Aortic smooth muscle cell (primary cell): Measurements from ENCODE around the gene EMILIN3. TPM values are rescaled to one million over a fixed set of nuclear protein-coding genes. Genes with fewer than 3 reads are reported as not detected.

ENCODE experiments used
- total RNA-seq: library from RNA; depleted of rRNA; stranded (reverse); fragments of >200 nt; gene quantifications from 2 replicates; pipeline ENCODE4 v1.2.3, GENCODE V29; 2014

EMILIN3 gene, protein sequence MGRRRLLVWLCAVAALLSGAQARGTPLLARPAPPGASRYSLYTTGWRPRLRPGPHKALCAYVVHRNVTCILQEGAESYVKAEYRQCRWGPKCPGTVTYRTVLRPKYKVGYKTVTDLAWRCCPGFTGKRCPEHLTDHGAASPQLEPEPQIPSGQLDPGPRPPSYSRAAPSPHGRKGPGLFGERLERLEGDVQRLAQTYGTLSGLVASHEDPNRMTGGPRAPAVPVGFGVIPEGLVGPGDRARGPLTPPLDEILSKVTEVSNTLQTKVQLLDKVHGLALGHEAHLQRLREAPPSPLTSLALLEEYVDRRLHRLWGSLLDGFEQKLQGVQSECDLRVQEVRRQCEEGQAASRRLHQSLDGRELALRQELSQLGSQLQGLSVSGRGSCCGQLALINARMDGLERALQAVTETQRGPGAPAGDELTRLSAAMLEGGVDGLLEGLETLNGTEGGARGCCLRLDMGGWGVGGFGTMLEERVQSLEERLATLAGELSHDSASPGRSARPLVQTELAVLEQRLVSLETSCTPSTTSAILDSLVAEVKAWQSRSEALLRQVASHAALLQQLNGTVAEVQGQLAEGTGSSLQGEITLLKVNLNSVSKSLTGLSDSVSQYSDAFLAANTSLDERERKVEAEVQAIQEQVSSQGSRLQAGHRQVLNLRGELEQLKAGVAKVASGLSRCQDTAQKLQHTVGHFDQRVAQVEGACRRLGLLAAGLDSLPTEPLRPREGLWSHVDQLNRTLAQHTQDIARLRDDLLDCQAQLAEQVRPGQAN
- not detected in 2 replicates for total RNA-seq

GRCh38 chr20:41366546-41367392 lies at the start of gene EMILIN3:
Gene EMILIN3, minus strand, starts transcription at chr20:41366818. Its CDS starts 184 bp downstream, at chr20:41366634.

DNA sequence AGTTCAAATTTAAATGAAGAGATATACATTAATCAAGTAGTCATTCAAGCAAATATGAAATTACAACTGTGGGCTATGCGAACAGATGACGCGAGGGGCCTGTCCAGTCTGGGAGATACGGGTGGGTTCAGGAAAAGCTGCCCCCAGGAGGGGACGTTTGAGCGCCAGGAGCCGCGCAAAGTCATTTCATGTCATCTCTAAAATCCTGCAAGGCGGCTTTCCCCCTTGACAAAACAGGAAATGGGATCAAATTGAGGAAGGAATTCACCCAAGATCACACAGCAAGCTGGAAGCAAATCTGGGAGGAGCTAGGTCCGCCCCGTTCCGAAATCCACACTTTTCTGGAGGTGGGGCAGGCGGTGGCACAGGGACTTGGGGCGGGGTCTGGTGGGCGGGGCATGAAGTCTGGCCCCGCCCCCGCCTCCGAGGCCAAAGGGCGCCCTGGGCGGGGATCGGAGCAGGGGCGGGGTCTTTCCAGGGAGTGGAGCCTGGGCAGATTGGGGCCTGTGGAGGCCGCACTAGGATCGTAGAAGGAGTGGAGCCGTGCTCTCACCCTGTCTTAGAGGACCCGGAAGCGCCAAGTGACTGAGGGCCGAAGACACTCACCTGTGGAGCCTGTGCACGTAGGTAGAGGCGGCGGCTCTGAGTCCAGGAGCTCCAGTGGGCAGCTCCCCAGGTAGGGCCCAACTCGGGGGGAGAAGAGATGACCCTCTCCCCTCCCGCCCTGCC lies 26.1 kb downstream of the EMILIN3 start, which contains the start of gene LPIN3:
TSS of gene LPIN3 (plus strand) at position 495 of the 729 bp plus-strand sequence. CDS start 4,983 bp downstream, outside the sequence.

GRCh38 chr20:41317546-41318270 lies 48.9 kb downstream of the EMILIN3 start, which contains the start of gene ZHX3:
Gene ZHX3, minus strand, starts transcription at chr20:41317731. Its CDS starts 112,815 bp downstream, at chr20:41204916.

Other genes starting within 250 kb of the EMILIN3 start
- gene PLCG1, start 229.3 kb downstream of the EMILIN3 start, total RNA-seq, result 64.9 and 68.3 TPM in 2 replicates
- gene ZHX3, start 49.1 kb downstream of the EMILIN3 start, total RNA-seq, result 18.1 and 22.5 TPM in 2 replicates
- gene LPIN3, start 26.0 kb downstream of the EMILIN3 start, total RNA-seq, result 3.4 TPM in 2 replicates